Left renal pelvis (tissue), 4 donors: ENCODE results near the gene OR6N2. TPM values are rescaled to one million over a fixed set of nuclear protein-coding genes. Genes with fewer than 3 reads are reported as not detected.
A peak's percentile ranks its signal among the peaks of the same experiment; 100 is the strongest.

Experiments
- DNase-seq, 4 donors: peaks; one replicate each; pipeline ENCODE4 v3.0.0-alpha.2; 2013; ENCODE audit warnings: low read depth in 4 of 4, low spot score in 3 of 4
- polyA plus RNA-seq, 4 donors: library from polyadenylated mRNA; unstranded; fragments of 120-200 nt; gene quantifications; one replicate each; pipeline ENCODE4 v1.2.1, GENCODE V29; 2013; ENCODE audit not compliant: insufficient read length in 4 of 4

OR6N2 gene, protein sequence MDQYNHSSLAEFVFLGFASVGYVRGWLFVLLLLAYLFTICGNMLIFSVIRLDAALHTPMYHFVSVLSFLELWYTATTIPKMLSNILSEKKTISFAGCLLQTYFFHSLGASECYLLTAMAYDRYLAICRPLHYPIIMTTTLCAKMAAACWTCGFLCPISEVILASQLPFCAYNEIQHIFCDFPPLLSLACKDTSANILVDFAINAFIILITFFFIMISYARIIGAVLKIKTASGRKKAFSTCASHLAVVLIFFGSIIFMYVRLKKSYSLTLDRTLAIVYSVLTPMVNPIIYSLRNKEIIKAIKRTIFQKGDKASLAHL
- not detected for polyA plus RNA-seq

DNA sequence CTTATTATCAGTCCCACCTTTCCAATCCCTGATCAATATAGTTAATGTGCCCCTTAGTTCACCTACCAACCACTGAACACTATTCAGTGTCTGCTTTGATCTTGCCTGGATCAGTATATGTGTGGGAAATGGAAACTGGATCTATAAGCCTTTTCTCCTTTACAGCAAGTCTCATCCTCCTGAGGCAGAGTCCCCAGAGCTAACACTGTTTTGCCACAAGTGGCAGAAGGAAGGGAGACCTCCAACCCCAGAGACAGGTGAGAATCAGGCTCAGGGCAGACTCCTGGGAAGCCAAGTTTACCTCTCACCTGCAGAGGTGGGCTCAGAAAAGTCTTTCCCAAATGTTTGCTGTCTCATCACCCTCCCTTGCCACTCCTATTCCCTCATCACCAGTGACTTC lies at the start of gene OR6N2:
TSS of gene OR6N2 (minus strand) at position 101 of the 400 bp plus-strand sequence. CDS start 3,569 bp downstream, outside the sequence.
- no peak for DNase-seq

DNA sequence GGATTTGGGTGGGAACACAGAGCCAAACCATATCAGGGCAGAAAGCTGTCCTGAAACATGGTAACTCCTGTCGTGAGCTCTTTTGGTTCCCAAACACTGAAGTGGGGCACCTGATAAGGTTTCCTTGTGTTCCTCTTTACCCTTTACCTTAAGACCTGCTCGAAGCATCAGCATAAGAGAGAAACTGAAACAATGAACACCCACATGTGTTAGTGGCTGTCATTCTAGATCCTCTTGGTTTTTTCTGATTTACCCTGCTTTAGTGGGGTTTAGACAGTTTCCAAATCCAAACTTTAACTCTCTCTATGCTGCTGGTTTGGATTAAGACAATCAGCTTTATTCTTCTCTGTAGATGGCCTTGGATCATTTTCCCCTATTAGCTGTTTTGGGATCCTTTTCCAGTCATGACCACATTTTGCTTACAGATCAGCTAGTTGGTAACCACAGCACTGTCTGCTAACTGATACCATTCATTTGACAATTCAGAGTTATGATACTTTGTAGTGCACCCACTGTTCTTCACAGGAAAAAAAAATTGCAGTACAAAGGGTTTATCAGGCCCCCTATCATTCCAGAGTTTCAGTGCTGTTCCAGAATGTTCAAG lies 49.2 kb upstream of the OR6N2 start:
- DNase-seq: no peak

DNA sequence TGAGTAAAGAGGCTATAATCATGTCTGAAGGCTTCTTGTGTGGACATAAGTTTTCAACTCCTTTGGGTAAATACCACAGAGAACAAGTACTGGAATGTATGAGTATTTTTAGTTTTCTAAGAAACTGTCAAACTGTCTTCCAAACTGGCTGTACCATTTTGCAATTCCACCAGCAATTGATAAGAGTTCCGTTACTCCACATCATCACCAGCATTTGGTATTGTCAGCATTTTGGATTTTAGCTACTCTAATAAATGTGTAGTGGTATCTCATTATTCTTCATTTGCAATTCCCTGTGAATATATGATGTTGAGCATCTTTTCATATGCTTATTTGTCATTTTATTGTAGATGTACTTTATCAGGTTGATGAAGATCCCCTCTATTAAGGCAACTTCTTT lies 40.7 kb upstream of the OR6N2 start:
- no peak for DNase-seq

DNA sequence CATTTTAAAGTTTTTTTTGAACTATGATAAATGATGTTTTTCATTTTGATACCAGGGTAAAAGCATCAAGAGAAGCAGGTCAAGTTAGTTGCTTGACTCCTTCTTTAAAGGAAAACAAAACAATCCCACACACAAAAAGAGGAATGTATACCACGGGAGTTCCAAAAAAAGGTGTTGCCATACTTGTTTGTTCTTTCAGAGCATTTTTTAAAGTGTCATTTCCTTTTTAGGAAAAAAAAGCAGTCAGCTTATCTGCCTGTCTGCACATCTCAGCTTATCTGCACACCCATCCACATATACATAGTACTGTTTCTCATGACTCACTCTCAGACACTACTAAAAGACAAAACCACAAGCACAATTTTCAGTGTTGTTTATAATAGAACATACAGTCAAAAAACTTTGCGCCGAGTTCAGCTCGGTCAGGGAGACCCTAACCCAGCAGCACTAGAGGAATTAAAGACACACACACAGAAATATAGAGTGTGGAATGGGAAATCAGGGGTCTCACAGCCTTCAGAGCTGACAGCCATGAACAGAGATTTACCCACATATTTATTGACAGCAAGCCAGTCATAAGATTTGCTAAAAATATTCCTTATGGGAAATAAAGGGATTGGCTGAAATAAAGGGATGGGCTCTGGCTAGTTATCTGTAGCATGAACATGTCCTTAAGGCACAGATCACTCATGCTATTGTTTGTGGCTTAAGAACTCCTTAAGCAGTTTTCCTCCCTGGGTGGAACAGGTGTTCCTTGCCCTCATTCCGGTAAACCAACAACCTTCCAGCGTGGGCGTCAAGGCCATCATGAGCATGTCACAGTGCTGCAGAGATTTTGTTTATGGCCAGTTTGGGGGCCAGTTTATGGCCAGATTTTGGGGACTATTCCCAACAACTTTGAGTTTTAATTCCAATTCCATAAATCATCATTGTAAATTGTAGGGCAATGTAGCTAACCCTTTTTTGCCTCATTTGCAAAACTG lies 38.7 kb upstream of the OR6N2 start:
- no peak for DNase-seq

DNA sequence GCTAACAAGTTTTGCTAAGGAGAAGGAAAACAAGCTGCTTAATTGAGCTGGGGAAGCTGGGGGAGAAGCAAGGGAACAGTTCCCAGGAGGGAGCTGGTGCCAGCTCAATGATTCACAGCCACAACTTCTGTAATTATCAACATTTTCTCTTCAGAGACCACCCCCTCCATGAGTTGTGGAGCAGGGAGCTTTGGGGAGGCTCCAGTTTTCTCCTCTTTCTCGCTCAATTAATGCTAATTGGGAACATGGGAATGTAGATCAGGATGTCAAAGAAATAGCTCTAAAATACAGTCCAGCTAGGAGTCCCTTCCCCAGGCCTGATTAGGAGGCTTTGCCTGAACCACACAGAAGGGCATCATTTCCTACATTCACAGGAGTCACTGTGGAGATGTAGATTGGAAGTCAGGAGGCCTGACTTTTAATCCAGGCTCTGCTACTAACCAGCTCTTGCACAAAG lies 38.0 kb upstream of the OR6N2 start:
- DNase-seq: peak in 1 of 4 donors; percentile 2

DNA sequence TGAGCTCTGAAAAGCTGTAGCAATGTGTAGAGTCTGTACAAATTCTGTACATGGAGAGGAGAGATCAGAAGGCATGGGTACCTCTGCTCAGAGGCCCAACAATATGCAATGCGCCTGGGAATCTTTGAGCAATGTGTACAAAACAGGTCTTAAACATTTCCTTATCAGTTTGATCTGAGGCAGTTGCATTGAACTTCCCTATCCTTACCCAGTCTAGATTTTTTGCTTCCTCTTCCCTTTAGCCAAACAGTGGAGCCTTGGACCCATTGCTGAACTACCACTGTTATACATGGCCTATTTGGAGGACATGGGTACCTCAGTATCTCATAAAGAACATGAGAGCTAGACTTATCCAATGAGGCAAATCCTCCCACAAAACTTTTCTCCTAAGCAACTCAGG lies 37.6 kb upstream of the OR6N2 start:
- DNase-seq: no peak

DNA sequence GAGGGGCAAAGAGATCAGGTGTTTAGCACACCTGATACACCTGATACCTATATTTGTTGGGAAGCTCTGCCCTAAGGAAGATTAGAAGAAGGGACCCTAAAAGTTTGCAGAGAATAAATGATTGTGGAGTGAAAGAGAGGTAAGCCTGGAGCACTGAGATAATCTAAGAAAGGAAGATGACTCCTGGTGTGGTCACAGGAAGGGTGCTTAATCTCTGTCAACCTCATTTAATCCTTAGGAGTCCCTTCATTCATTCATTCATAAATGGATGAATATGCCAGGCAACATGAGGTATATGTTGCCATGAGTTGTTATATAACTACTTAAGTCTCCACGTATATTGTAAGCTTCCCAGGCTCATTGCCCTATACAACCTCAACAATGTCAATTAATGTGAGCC lies 34.0 kb upstream of the OR6N2 start:
- no peak for DNase-seq

DNA sequence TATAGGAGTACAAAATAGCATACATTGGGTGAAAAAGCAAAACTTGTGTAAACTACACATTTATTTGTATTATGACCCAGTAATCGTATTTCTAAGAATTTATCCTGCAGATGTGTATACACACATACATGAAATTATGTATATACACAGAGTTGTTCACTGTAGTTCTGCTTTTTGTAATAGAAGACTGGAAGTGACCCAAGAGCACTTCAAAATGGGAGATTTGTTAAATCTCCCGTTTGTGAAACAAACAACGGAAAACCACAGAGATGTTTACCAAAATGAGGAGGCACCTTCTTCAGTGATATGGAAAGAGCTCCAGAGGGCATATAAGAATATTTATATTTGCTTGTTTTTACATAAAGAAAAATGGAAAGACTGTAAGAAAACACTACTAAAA lies 32.2 kb upstream of the OR6N2 start:
- no peak for DNase-seq

DNA sequence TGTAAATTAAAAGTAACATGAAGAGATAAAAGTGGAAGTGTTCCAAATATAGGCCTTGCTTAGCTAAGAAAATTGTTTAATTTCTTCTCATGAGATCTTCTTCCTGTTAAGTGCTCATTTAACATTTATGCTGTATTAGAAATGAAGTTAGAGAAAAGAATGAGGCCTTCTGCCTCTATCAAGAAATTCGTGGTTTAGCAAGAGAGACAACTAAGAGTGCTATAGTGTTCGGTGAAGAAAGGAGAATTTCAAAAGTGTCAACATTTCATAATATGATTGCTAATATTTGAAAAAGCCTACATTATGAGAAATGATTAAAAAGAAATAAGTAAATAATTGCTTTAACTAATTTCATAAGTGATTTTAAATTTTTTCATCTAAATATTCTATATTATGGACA lies 31.3 kb upstream of the OR6N2 start:
- no peak for DNase-seq

DNA sequence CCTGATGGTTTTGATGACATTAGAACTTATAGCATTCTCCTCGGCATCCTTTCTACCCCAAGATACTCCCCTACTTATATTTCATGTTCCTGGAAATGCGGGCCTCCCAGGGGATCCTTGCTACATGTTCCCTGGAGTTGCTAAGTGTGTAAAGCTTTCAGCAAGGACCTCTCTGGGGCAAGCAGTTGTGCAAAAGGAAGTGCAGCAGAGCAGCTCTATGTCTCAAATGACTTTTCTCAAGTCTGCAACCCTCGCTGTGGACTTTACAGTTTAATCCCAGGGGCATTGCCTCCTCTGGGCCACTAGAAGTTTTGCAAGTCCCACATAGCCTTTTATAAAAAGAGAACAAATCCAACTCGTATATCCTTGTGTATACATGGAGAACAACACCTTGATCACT lies 29.3 kb upstream of the OR6N2 start:
- no peak for DNase-seq

DNA sequence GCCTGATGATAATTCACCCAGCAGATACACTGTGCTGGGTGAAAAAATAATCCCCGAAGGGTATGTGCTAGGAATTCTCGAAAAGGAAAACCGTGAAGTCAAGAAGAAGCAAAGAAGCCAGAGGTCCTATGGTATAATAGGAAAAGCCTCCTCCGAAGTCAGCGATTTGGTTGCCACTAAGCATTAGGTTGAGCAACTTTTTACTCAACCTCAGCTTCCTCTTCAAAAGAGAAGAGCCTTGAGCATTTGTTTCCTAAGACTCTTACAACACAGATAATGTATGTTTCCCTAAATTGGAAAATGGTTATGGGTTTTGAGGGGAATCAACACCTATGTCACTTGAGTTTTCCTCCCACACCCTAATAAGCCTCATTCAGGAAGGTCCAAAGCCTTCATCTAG lies 28.9 kb upstream of the OR6N2 start:
- DNase-seq: no peak

DNA sequence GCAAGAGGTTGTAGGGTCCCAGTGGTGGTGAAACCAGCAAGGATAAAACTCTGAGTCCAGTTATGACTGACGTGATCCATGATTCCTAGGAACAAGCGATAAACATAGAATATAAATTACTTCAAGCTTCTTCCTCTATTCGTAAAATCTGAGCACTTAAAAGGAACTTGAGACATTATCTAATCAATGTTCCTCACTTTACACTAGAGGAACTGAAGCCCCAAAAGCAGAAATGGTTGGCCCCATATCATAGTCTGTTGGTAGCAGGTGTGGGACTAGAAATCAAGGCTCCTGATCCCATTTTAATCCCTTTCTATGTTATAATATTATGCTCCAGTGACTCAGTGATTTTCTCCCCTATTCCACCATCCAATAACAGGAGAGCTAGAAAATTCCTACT lies 28.3 kb upstream of the OR6N2 start:
- DNase-seq: no peak

DNA sequence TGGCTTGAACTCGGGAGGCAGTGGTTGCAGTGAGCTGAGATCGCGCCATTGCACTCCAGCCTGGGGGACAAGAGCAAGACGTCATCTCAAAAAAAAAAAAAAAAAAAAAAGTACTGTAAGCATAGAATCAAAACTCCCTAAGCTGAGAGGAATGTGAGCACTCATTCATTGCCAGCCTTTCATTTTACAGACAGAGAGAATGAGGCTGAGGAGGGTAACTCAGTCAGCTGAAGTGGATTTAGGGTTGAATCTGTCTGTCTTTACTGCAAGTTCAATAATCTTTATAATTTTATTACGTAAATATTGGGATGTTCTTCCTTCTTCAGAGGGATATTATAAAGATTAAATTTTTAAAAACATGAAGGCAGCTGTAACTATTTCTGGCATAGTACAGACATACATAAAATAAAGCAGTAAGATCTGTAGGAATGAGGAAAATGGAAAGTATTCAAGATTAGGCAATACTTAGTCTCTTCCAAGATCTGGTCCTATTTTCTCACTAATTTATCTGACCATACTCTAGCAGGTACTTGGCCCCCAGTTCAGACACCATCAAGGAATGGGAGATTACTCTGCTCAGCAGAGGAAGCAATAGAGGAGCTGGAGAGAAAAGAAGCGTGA lies 26.0 kb upstream of the OR6N2 start:
- no peak for DNase-seq

DNA sequence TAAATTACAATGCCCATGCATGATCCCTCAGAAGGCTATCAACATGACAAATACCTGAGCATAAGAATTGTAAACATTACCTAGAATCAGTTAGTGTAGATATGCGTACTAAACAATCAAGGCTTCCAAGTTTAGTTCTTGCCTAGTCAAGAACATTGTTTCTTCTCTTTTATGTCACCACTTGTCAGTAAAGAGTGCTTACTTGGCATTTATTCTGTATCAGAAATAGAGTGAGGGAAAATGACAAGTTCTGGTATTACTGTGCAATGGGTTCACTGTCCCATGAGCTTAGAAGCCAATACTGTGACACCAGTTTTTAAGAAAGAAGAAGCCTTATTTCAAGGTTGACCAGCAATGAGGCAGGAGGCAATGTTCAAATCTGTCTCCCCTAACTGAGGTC lies 22.7 kb upstream of the OR6N2 start:
- DNase-seq: no peak

DNA sequence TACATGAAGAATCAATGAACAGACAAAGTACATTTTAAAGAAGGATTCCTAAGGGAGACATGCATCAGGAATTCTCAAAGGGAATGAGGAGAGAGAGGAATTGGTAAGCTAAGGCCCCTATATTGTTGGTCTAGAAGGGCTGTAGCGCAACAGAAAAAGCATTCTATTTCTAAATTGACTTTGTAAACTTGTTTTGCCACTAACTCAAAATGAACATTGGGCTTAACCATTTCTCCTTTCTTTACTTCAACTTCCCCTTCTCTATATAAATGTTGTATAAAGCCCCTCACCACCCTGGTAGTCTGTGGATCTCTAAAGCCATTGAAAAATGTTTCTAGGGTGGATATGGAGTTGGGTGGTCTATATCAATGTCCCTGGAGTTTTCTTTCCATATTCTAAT lies 20.4 kb upstream of the OR6N2 start:
- no peak for DNase-seq

DNA sequence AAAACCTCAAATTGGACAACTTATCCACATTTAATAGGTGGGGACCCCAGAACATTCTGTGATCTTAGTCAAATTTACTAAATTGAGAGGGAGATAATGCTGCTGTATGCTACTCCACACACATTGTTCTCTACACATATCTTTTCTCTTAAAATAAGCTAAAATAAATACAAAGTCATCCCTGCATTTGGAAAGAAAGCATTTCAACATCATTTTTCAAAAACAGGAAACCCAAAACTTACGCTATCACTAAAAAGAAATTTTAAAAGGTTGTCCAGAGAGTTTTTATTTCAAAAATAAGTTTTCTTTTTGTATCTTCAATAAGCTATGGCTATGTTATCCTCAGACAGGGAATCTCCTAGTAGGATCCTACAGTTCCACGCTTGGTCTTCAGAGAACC lies 19.5 kb upstream of the OR6N2 start:
- DNase-seq: no peak

DNA sequence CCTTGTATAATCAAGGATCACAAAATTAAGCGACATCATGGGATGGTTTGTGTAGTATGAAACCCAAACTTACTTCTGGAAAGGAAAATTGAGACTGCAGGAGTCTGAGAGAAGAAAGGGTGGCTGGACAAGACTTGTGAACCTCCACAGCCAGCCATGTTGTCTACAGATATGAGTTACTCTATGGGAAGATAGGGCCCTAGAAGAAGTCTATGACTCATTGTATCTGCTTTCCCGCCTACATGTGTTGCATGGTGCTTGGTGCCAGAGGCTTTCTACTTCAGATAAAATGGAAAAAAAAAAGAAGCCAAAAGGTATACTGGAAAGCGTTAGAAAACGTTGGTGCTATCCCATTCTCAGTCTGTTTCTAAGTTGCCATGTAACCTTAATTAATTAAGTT lies 18.7 kb upstream of the OR6N2 start:
- no peak for DNase-seq

DNA sequence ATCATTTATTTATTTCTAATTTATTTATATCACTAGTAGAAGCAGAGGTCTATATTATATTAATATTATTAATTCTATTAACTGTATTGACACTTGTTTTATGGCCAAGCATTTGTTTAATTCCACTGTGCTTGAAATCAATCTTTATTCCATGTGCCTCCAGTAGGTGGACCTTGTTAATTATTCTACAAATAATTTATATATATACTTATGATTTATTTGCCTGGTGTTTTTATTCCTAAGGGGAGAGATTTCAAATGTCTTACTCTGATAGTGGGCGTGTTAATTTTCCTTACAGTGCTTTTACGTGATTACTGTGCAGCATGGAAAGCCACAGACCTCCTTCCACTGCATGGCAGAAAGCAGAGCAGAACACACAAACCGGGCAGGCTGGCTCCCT lies 17.5 kb upstream of the OR6N2 start:
- no peak for DNase-seq

DNA sequence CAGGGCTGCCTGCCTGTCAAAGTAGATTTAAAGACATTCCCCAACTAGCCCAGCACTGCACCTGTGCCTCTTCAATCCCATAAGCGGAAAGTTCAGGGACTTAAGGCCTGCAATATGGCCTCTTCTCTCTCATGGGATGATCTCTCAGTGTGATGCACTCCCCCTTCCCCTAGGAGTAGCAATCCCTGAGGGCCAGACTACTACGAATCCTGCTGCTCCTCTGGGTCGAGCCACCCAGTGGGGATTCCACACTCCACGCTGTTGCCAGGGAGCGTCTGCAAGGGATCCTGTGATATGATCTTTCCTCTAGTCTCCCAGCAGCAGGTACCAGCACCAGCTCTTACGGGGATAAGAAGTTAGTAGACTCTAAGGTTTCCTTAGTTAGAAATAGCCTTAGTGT lies 13.2 kb upstream of the OR6N2 start:
- no peak for DNase-seq

DNA sequence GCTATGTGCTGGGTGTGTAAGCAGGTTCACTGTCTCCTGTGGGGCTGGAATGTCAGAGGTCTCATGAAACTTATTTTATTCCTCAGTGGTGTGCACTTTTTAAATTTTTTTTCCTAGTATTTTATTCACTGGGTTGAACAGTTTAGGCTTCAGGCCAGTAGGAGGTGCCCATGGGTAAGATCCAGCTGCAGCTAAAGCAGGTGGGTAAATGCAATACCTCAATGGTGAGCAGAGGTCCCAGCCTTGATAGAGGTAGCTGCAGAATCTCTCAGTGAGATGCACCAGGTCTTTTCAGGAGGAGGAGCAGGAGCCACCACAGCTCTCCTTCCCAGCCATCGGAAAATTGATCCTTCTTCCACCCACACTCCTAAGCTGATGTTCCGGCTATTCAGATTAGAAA lies 12.6 kb upstream of the OR6N2 start:
- no peak for DNase-seq
